Activated gamma-delta T cell treated with anti-CD3 and anti-CD28 coated beads, Interleukin-2, amount 50 U/mL, for 16 hours (primary cell): ENCODE measurements around the gene ALPP.
"Not testable (repeated sequence)": the region's sequence is repeated elsewhere in the genome, so short reads cannot be mapped to it uniquely, and the experiment has no call there.

ENCODE experiments used
- DNase-seq: peaks from one replicate; pipeline ENCODE4 v3.0.0-alpha.2; 2020; ENCODE audit warnings: low read depth

The ALPP gene

DNA sequence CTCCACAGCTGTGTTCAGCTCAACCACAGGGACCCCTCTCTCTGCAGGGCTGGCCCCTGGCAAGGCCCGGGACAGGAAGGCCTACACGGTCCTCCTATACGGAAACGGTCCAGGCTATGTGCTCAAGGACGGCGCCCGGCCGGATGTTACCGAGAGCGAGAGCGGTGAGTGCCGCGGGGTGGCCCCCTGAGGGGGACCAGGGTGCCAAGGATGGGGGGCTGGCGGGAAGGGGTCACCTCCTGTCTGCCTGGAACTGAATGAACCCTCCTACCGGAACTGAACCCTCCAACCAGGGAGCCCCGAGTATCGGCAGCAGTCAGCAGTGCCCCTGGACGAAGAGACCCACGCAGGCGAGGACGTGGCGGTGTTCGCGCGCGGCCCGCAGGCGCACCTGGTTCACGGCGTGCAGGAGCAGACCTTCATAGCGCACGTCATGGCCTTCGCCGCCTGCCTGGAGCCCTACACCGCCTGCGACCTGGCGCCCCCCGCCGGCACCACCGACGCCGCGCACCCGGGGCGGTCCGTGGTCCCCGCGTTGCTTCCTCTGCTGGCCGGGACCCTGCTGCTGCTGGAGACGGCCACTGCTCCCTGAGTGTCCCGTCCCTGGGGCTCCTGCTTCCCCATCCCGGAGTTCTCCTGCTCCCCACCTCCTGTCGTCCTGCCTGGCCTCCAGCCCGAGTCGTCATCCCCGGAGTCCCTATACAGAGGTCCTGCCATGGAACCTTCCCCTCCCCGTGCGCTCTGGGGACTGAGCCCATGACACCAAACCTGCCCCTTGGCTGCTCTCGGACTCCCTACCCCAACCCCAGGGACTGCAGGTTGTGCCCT, 2.9 kb downstream of the ALPP start:
- DNase-seq = not testable (repeated sequence)

DNA sequence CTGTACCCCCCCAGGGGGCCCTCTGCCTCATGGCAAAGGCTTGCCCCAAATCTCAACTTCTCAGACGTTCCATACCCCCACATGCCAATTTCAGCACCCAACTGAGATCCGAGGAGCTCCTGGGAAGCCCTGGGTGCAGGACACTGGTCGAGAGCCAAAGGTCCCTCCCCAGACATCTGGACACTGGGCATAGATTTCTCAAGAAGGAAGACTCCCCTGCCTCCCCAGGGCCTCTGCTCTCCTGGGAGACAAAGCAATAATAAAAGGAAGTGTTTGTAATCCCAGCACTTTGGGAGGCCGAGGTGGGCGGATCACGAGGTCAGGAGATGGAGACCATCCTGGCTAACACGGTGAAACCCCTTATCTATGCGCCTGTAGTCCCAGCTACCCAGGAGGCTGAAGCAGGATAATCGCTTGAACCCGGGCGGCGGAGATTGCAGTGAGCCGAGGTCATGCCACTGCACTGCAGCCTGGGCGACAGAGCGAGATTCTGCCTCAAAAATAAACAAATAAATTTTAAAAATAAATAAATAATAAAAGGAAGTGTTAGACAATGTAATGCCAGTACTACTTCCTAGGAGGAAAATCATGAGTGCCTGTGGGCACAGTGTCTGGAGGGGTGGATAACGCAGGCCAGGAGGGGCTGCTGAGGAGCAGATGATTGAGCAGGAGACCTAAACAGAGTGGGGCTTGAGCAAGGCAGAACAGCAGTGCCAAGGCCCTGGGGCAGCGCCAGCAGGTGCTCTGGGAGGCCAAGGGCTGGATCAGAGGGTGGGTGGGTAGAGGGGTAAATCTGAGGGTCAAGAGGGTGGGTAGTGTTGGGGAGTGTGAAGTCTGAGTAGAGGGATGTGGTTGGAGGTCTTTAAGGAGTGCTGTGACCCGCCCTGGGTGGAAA, 4.0 kb downstream of the ALPP start:
- no peak for DNase-seq

DNA sequence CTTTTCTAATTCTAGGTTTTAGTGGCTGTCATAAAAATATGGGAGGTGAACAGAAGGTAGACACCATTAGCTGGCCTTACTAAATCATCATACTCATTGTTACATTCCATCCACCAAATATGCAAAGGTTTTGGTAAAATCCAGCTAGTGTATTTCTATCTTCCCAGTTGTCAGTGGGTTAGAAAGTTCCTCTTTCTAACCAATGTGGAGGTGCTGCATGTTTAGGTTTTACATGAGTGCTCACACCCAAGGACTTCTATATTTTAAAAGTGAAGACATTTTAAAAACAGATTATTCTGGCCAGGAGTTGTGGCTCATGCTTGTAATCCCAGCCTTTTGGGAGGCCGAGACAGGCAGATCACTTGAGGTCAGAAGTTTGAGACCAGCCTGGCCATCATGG, 5.9 kb downstream of the ALPP start:
- no peak for DNase-seq

DNA sequence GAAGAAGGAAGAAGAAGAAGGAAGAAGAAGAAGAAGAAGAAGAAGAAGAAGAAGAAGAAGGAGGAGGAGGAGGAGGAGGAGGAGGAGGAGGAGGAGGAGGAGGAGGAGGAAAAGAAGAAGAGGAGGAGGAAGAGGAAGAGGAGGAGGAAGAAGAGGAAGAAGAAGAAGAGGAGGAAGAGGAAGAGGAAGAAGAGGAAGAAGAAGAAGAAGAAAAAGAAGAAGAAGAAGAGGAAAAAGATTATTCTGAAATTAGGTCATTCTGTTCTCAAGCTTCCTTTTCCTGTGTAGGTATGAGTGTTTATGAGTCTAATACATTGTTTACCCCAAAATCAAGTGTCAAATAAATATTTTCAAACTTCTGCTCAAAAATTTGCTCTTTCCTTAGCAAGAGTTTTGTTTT, 6.5 kb downstream of the ALPP start:
- DNase-seq = not testable (repeated sequence)

- DNase-seq = no peak
These were observed 7.3 kb downstream of the ALPP start for GRCh38 chr2:232385660-232386489.

DNA sequence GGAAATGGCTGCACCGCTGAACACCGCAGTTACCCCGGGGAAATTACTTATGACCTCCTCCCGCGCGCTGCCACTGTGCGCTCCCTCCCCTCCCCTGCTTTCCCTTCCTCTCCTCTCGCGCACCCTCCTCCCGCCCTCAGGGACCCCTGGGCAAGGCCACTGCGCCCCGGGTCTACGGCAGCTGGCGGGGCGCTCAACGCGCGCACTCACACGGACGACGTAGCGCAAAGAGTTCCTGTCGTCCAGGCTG, 7.9 kb downstream of the ALPP start:
- DNase-seq = no peak

GRCh38 chr2:232386740-232387450, 8.3 kb downstream of the ALPP start:
- no peak for DNase-seq

GRCh38 chr2:232387451-232388171, 9.1 kb downstream of the ALPP start:
- no peak for DNase-seq

GRCh38 chr2:232388324-232388891, 9.9 kb downstream of the ALPP start:
- DNase-seq = no peak

DNA sequence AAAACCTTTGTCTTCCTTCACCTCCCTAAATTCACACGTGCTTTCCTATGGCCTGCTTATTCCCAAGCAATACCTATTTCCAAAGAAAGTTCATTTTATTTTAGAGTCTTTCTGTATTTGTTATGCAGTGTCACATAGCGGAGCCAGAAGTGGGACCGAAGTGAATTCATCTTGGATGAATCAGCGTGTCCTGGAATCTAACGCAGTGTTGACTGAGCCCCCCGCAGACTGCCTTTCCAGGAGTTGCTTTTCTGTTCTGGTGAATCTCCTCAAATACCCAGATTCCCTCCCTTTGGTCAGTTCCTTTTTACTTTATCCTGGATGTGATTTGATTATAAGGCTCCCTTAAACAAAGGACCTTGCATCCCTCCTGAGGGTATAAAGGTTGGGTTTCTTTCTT, 10.8 kb downstream of the ALPP start:
- DNase-seq = no peak

DNA sequence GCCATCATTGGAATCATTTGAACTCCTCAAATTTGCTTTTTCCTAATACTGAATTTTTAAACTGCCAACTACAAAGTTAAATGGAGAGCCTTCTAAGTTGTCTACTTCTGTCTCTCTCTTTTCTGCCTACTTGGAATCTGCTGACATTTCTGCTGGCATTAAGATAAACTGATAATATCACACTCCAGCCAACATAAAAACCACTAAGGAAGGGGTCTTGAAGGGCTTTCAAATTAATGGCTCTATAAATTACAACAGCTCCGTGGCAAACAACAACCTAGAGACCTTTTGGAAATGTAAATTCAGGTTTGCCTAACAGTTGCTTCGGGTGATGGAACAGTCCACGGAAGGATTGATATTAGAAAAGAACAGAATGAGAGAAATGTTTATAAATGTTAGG, 12.1 kb downstream of the ALPP start:
- DNase-seq = no peak

- DNase-seq = no peak
These were observed 15.0 kb downstream of the ALPP start for GRCh38 chr2:232393556-232393955.

GRCh38 chr2:232394431-232394830, 15.9 kb downstream of the ALPP start:
- DNase-seq = not testable (repeated sequence)

GRCh38 chr2:232395586-232395985, 17.0 kb downstream of the ALPP start:
- no peak for DNase-seq

DNA sequence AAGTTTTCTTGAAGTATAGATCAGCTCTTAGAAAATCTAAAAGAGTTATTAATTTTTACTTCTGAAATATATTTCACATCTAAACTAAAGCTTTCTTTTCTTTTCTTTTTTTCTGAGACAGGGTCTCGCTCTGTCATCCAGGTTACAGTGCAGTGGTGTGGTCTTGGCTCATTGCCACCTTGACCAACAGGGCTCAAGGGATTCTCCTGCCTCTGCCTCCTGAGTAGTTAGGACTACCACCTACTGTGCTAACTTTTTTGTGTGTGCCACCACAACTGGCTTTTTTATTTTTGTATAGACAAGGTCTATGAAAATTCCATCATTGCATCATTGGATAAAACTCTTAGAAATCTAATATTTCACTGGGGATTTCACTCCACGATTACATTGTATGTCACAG, 18.1 kb downstream of the ALPP start:
- DNase-seq = no peak

DNA sequence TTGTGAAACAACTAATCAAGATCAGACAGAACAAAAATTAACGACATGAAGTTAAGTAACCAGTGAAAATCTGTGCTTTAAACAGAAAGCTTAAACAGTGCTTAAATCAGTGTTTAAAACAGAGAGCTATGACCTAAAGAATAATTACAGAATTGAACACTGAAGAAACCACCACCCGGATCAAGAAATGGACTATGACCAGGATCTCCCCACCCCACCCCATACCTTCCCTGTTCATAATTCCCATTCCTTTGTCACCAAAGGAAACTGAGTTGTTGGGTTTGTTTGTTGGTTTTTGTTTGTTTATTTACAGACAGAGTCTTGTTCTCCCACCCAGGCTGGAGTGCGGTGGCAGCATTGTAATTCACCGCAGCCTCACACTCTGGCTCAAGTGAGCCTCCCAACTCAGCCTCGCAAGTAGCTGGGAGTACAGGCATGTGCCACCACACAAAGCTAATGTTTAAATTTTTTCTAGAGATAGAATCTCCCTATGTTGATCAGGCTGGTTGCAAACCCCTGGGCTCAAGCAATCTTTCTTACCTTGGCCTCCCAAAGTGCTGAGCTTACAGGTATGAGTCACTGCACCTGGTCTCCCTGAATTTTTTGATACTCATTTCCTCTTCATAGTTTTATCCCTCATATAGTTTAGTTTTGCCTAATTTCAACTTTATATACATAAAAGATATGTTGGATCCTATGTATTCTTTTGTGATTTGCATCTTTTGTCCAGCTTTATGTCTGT, 19.9 kb downstream of the ALPP start:
- DNase-seq = no peak

DNA sequence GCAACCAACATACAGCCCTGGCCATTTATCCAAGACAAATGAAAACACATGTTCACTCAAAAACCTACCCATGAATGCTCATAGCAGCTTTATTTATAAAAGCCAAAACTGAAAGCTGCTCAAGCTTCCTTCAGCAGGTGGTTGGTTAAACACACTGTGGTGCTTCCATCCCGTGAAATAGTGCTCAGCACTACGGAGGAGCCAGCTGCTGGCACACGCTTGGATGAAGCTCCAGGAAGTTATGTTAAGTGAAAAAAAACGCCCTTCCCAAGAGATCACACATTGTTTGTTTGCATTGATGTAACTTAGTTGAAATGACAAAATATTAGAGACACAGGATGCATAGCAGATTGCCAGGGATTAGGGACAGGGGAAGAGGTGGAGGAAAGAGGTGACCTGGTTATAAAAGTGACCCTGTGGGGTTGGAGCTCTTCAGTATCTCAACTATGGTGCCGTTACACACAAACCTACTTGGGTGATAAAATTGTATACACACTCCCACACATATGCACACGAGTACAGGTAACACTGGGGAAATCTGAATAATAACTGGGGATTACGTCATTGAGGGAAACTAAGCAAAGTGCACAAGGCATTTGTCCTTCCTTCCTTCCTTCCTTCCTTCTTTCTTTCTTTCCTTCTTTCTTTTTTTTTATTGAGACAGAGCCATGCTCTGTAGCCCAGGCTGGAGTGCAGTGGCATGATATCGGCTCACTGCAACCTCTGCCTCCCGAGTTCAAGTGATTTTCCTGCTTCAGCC, 21.9 kb downstream of the ALPP start:
- no peak for DNase-seq

- DNase-seq = no peak
These were observed 24.0 kb downstream of the ALPP start for GRCh38 chr2:232402518-232402917.

GRCh38 chr2:232405943-232406510, 27.5 kb downstream of the ALPP start:
- no peak for DNase-seq
